Astrocyte of the cerebellum (primary cell): Measurements from ENCODE around the gene PPP1R10.

Experiments
- DNase-seq: peaks from one replicate; pipeline ENCODE4 v3.0.0-alpha.2; 2011; ENCODE audit warnings: low read depth
- H3K4me3 ChIP-seq: 2 replicates; pipeline ENCODE4 v1.5.1; 2011; ENCODE audit warnings: mild to moderate bottlenecking, low read depth, low read length, moderate library complexity
- in situ Hi-C: cut with HindIII; loops from 2 replicates; pipeline ENCODE4 v1.10.0; 2017; ENCODE audit warnings: low sequenced_read_pairs
- TF ChIP-seq, protein P1 (sequence below): IDR thresholded peaks from 2 replicates; pipeline ENCODE4 v1.5.1; 2012; ENCODE audit warnings: low read length, low read depth, moderate library complexity, mild to moderate bottlenecking; ENCODE audit errors: missing control alignments

Gene PPP1R10

DNA sequence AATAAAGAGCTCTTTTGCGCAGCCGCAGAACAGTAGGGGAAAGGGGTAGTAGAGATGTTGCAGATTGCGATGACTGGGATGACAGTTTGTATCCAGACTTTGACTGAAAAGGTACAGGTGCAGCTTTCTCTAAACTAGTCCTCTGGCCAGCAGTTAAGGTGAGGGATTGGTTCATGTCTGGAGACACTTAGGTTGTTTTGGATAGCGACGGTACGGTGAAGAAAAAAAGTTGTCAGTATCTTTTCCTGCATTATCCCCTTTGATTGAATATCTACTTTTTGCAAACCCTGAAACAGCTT, 59.4 kb downstream of the PPP1R10 start:
- H3K4me3 ChIP-seq = peak overlapping the region; percentile 74
- TF ChIP-seq, protein P1, sequence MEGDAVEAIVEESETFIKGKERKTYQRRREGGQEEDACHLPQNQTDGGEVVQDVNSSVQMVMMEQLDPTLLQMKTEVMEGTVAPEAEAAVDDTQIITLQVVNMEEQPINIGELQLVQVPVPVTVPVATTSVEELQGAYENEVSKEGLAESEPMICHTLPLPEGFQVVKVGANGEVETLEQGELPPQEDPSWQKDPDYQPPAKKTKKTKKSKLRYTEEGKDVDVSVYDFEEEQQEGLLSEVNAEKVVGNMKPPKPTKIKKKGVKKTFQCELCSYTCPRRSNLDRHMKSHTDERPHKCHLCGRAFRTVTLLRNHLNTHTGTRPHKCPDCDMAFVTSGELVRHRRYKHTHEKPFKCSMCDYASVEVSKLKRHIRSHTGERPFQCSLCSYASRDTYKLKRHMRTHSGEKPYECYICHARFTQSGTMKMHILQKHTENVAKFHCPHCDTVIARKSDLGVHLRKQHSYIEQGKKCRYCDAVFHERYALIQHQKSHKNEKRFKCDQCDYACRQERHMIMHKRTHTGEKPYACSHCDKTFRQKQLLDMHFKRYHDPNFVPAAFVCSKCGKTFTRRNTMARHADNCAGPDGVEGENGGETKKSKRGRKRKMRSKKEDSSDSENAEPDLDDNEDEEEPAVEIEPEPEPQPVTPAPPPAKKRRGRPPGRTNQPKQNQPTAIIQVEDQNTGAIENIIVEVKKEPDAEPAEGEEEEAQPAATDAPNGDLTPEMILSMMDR = no peak
- DNase-seq = no peak
- in situ Hi-C loops = no loop called here

DNA sequence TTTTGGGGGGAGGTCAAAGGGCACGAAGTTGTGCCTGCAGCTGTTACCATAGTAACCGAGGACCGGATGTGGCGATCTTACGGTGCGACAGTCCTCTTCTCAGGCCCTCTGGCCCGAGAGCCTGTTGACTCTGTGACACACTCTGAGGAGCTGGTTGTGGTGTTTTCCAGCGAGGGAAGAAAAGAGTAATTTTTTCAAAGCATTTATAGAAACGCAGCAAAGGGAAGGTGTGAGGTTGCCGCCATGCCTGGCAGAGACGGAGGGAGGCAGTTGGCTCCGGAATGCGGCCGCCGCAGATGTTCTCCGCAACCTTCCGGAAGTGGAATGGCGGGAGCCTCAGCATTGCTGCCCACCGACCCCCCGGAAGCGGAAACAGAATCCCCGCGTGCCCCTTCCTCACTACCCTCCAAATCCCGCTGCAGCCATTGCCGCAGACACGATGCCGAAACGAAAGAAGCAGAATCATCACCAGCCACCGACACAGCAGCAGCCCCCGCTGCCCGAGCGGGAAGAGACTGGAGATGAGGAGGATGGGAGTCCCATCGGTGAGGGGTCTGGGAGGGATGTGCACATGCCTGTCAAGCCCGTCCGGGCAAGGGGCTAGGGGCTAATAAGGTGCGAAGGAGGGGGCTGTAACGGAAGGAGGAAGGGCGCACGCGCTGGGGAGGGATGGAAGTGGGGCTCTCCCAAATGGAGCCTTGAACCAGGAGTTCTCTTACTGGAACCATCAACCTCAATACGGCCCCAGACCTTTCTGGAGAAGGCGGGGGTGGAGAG, 59.9 kb downstream of the PPP1R10 start, which contains the start of gene PRR3:
Gene PRR3 (plus strand): TSS at position 390 of the 777 bp plus-strand sequence. CDS start 50 bp downstream, at position 440.
- H3K4me3 ChIP-seq = peak within 1 kb of the TSS; percentile 74
- in situ Hi-C loops = no loop called here
- DNase-seq = peak; percentile 49
- TF ChIP-seq, protein P1 = no peak

DNA sequence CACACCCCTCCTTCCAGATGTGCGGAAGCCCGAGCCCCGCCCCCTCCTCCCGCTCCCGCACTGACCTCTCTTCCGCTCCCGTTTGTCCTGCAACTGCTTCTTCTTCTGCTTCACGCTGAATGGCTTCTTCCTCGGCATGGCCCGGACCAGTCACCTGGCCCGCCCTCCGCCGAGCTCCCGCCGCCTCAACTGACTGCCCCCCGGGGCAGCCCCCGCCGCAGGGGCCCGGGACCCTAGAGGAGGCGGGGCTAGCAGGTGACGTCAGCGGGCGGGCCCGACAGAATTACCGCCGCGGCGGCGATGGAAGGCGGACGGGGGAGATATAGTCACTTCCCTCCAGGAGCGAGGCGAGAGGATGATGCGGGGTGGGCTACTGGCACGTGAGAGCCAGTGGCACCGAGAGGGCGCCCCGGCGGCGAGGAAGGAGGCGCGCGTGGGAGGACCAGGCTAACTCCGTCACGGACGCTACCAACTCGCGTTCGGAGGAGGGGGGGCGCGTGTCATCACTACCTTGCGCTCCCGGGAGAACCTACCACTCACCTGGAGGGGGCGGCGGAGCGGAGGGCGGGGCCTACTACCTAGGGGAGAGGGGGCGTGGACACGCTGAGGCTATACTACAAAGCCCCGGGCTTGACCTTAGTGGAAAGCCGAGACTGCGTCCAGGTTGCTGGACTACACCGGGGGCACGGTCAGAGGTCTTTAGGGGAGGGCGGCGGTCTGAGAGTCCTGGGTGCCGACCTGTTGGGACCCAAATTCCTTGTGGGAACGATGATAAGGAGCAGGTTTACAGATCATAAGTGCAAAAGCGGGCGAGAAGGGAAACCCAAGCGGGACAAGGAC, 60.8 kb downstream of the PPP1R10 start, which contains the start of gene GNL1:
Gene GNL1 (minus strand): TSS at position 424 of the 840 bp plus-strand sequence. CDS start 286 bp downstream, at position 138.
- TF ChIP-seq, protein P1 = no peak
- peak within 1 kb of the TSS; percentile 74 for H3K4me3 ChIP-seq
- peak; percentile 79 for DNase-seq
- in situ Hi-C loops = no loop called here

DNA sequence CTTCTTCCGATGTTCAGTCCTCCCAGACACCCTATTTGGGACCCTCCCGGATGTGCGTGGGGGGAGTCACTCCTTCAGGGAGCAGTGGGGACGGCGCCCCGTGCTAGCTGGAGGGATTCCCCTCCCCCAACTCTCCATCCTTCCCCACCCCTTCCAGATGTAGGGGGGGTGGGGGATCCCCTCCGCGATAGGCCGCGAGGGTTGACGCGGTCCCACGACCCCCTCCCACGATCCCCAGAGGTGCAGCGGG, 61.3 kb downstream of the PPP1R10 start:
- peak overlapping the region; percentile 74 for H3K4me3 ChIP-seq
- in situ Hi-C loops = no loop called here
- TF ChIP-seq, protein P1 = no peak
- no peak for DNase-seq

DNA sequence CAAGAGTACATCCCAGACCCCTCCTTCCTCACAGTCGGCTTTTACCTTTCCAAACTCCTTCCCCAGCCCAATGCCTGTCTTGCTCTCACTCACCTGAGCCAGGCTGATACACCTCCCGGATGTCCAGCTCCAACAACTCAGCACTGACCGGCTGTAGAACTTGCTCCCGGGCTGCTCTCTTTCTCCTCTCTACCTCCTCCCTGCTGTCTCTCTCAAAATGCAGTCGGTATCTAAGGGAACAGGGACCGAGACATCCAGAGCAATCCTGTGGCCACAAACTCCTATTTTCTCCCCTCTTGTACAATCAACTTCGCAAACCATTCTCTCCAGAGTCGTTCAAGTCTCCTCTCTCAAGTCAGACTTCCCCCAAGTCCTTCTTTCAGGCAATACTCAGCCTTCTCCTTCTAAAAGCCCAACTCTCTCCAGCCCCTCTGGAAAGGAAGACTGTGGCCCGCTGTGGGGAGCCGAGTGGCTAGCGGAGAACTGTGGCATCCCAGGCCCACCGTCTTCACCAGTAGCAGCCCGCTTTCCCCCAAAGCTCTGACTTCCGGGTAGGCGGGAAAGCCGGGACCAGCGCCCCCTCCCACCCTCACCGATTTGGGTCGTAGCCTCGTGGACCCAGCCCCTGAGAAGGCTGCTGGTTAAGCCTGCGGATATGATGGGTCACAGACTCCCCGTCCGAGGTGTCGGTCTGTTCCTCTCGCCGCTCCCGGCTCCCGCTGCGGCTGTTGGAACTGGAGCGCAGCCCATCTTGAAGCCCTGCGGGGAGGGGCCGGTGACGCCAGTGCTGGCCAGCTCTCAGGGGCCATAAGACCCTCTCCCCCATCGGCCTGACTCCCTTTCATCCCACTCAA, 61.9 kb downstream of the PPP1R10 start:
- in situ Hi-C loops = no loop called here
- TF ChIP-seq, protein P1 = no peak
- no peak for DNase-seq
- H3K4me3 ChIP-seq = peak overlapping the region; percentile 74

DNA sequence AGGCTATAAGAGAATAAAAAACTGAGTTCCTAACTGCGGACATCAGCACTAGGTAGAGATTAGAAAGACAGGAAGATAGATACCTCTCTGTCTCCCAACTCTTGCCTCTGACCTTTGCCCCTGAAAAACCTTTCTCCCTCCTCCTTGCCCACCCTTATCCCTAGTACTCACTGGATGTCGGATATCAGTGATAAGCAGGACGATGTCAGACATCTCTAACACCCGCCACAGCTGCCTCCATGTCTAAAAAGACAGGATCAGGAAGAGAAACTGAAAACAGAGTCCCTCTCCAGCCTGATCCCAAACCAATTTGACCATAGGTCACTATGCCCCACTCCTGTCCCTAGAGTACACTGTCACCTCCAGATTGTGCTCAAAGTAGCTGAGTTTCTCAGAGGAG, 62.6 kb downstream of the PPP1R10 start:
- peak overlapping the region; percentile 74 for H3K4me3 ChIP-seq
- DNase-seq = no peak
- TF ChIP-seq, protein P1 = no peak
- in situ Hi-C loops = no loop called here
